GM21529 (cell line): Measurements from ENCODE around the gene CLCN1.

Source experiments
- ATAC-seq: cut with Tn5 transposase; IDR thresholded peaks from one replicate; pipeline ENCODE4 v1.9.1; 2021; ENCODE audit not compliant: unreplicated experiment

The CLCN1 gene

DNA sequence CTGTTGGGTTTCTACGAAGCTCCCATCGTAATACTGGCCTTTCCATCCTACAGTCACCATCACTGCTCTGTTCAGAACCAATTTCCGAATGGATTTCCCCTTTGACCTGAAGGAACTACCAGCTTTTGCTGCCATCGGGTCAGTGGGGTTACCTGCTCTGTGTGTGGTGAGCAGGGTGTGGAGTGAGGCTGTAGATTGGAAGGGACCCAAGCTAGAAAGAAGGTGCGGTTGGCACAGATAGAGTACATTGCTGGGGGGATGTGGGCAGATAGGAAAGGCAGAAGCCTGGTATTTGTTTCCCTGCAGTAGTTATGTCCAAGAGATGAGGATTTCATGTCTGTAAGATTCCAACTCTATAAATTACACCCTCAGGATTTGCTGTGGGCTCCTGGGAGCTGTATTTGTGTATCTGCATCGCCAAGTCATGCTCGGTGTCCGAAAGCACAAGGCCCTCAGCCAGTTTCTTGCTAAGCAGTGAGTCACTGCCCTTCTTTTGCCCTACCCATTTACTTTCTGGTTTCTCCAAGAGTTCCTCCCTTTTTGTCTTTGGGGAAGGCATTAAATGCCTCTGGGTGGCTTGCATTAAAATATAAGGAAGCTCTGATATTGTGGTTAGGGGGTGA, 15.4 kb downstream of the CLCN1 start:
- no peak for ATAC-seq

DNA sequence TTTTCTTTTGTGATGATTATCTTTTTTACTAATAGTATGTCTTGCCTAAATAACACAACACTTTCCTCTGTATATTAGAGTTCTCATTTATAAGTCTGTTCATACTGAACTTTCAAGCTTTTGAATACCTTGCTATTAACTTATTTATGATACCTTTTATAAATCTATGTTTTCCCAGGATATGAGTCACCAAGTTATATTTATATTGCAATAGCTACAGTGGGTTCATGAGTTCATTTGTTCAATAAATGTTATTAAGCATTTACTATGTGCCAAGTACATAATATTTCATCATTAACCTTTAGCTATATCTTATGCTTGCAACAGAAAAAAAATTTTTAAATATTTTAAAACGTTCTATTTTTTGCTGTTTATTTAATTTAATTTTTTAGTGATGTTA, 18.3 kb downstream of the CLCN1 start:
- no peak for ATAC-seq

DNA sequence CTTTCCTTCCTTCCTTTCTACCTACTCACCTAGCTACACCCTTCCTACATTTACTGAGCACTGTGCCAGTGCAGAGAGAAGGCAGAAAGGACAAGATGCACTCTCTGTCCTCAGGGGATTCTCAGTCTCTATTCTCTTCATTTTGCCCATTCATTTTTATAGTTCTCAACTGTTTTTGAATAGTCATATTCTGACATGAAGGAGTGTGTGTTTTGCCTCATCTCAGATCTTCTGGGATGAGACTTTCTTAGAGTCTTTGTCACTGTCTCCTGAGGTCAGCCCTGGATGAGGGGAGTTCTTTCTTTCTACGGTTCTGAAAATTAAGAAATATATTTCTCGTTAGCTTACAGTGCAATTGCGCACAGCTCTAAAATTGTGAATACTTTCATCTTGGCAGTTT, 21.3 kb downstream of the CLCN1 start:
- no peak for ATAC-seq

DNA sequence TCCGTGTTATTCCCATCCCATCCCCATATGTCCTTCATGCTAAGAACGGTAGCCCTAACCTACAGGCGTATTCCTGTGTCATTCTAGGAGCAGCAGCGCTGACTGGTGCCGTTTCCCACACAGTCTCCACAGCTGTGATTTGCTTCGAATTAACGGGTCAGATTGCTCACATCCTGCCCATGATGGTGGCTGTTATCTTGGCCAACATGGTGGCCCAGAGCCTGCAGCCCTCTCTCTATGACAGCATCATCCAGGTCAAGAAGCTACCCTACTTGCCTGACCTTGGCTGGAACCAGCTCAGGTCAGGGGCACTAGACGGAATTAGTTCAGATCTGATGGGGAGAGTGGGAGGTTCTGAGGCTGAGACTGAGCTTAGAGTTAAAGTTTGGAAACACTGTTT, 25.9 kb downstream of the CLCN1 start:
- ATAC-seq = no peak

DNA sequence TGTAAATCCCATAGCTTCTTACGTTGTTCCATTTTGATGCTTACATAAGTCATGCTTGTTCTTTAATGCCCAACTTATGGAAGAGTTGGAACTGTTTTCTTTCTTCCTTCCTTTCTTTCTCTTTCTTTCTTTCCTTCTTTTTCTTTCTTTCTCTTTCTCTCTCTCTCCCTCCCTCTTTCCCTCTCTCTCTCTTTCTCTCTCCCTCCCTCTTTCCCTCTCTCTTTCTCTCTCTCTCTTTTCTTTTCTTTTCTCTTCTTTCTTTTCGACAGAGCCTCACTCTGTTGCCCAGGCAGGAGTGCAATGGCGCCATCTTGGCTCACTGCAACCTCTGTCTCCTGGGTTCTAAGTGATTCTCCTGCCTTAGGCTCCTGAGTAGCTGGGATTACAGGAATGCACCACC, 27.7 kb downstream of the CLCN1 start:
- ATAC-seq = no peak

DNA sequence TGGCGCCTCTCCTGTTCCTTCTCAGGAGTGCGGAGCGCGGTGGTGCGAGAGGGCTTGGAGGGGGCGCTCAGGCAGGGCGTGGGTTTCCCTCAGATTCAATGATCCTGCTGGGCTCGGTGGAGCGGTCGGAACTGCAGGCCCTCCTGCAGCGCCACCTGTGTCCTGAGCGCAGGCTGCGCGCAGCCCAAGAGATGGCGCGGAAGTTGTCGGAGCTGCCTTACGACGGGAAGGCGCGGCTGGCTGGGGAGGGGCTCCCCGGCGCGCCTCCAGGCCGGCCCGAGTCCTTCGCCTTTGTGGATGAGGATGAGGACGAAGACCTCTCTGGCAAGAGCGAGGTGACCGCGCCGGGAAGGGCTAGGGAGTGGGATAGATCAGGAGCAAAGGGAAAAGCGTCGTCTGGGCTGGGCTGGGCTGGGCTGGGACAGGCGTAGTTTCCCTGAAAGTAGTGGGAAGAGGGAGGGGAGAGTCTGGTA, 29.6 kb downstream of the CLCN1 start:
- ATAC-seq = peak; percentile 69

DNA sequence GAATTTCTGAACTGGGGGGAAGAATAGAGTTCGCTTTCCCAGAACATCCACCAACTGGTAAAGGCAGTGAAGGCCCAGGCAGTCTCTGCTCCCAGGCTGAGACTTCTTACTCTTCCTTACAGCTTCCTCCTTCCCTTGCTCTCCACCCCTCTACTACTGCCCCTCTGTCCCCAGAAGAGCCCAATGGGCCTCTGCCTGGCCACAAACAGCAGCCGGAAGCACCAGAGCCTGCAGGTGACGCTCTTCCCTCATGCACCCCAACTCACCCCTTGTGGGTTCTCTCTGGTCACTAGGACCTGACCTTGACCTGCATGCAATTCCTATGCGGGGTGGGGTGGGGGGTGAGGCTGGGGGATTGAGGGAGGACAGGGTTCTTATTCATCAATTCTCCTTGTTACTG, 30.1 kb downstream of the CLCN1 start:
- no peak for ATAC-seq

DNA sequence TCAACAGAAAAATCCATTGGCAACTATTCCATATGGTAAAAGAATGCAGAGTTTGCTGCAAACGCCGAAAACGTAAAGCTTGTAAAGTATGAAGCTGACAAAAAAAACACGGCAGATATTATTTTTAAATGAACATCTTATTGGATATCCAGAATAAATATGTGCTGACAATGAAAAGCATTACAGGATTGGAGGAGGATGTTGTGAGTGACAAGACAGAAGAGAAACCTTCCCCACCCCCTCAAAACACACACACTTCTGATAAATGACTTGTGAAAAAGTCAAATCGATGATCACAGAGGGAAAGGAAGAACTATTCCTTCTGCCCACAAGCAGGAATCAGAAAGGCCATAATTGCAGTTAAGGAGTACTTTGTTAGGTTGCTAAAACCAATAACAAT, 32.0 kb downstream of the CLCN1 start:
- no peak for ATAC-seq

DNA sequence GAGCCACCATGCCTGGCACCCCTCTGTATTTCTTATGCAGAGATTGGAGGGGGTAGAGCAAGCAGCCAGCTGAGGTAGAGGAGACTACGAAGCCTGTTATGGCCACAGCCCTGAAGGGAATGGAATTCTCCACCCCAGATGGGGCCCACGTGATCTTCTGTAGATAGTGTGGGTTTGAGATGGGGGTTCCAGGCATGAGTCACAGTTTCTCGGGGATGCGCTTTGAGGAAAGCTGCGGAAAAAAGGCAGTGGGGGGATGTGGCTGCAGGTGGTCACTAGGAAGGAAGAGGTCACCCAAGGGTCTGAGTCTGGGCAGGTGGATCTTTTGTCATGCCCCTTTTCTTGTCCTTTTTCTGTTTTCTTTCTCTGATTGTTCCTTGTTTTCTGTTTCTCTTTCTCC, 35.1 kb downstream of the CLCN1 start:
- no peak for ATAC-seq

DNA sequence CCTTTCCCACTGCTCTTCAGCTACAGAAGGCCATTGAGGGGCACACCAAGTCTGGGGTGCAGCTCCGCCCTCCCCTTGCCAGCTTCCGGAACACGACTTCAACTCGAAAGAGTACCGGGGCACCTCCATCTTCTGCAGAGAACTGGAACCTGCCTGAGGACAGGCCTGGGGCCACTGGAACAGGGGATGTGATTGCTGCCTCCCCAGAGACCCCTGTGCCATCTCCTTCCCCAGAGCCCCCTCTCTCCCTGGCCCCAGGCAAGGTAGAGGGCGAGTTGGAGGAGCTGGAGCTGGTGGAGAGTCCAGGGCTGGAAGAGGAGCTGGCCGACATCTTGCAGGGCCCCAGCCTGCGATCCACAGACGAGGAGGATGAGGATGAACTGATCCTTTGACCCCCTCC, 35.7 kb downstream of the CLCN1 start:
- ATAC-seq = no peak

DNA sequence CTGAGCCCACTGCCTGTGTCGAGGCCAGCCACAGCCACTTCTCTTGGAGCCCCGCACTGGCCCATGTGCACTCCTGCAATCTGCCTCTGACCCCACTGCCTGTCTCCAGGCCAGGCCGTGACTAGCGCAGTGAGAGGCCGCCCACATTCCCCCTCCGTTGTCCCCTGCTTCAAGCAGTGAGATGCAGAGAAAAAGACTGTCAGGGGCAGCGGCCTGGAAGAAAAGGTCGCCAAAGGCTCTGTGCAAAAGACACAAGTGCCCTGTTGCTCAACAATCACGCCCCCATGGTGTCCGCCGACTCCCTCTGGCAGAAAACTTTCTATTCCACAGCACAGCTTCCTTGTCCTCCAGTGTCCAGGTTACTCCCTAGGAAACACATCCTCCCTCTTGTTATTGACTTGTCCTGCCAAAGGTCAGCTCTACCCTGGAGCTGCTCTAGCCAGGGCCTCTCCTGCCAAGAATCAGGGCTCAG, 36.7 kb downstream of the CLCN1 start:
- no peak for ATAC-seq

DNA sequence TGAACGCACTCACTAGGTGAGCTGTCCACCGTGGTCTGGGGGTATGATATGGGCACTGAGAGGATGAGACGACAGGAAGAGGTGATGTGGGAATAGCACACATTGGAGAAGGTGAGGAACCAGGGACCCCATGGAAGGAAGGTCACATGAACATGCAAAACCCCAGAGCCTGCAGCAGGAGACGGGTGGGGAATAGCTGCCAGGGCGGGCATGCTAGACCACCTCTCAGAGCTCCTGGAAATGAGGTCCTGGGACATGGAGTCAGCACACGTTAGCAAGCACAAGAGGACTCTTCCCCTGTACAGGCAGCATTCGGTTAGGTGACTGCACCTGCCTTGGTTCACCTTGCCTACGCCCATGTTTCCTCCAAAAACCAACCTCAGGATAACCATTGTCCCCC, 38.5 kb downstream of the CLCN1 start:
- no peak for ATAC-seq

DNA sequence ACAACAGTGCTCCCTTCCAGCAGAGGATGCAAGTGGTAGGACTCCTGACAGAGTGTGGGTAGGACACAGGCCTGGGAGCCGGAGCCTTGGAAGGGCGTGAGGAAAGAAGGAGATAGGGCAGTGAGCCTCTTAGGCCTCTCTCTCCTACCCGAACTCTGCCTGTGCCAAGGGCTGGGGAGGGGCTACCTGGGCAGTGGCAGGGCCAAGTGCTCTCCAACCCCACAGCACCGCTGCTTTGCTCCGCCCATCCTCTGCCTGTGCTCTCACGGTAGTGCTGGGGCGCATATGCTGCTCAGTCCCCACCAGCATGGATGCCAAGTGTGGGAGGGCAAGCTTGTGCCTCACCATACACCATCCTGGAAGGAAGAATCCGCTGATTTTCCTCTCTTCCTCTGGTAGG, 39.1 kb downstream of the CLCN1 start:
- no peak for ATAC-seq

DNA sequence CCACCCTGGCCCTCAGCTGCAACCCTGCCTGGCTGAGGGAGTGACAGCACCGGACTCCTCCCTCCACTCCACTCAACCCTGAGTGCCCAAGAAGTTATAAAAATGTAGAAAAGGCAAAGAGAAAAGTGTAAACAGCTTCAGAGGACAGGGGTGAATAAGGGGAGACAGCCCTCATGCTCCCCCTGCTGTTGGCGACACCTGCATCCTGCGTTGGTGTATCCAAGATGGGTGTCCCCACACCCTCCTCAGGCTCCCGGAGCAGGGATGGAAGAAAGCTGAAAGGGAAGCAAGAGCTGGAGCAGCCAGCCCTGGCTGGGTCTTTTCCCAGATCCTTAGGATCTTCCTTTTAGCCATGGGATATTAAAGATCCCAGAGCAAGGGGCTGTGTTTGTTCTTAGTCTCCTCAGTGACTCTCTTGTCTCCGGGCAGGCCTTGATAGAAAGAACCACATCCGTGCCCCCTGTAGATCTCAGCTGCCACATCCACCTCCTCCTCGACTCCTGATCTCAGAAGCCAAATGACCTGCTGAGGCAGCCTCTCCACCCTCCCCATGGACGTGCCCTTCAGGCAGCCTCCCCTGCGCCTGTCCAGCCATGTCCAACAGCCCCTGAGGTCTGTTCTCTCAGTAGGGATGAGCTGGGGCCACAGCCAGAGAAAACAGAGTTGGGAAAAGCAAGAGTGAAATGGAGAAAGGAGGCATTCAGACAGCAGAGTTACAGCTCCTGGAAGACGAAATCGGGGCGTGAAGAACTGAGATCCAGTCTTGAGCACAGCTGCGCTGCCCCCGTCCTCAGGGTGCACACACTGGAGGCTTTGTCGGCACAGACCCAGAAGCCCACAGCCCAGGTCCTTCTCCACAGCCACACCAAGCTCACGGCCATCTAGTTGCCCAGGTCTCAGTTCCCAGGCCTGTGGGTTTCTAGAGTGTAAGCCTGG, 39.8 kb downstream of the CLCN1 start:
- ATAC-seq = no peak

DNA sequence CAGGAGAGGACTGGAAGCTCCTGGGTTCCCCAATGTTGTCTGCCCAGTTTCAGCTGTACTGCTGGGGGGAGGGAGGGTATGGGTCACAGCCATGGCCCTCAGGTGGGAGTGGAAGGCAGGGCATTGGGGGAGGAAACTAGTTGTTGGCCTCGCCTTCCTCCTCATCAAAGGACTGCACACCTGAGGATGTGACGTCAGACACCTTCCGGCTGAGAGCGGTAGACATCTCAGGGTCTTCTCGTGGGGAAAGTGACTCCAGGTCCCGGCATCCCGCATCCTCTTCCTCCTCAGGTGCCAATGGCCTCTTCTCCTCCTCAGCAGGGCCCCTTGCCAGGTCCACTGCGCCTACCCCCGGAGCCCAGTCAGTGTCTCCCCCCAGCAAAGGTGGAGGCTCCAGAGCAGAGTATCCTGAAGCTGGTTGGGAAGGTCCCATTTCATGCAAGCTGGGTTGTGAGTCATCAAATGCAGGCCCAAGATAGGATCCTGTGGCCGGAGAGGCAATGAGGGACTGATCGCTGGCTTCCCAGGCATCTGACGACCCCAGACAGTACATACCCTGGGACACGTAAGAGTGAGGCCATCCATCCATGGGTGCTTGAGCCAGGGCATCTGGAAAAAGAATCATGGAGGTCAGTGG, 40.6 kb downstream of the CLCN1 start:
- no peak for ATAC-seq

DNA sequence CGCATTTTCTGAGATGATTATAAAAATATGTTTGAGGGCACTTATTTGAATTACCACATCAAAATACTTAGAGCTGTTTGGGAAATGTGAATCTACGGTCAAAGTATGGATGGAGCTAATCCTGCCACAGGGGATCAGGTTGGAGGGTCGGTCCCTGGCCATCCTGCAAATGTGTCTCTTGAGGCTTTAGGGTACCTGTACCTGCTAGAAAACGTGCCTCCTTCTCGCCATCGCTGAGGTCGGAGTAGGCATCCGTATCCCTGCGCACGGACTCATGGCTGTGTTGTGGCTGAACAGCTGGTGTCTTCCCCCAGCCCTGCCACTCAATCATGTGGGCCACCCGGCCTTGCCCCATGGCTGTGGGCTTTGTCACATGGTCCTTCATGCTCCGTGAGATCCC, 42.7 kb downstream of the CLCN1 start:
- ATAC-seq = no peak

DNA sequence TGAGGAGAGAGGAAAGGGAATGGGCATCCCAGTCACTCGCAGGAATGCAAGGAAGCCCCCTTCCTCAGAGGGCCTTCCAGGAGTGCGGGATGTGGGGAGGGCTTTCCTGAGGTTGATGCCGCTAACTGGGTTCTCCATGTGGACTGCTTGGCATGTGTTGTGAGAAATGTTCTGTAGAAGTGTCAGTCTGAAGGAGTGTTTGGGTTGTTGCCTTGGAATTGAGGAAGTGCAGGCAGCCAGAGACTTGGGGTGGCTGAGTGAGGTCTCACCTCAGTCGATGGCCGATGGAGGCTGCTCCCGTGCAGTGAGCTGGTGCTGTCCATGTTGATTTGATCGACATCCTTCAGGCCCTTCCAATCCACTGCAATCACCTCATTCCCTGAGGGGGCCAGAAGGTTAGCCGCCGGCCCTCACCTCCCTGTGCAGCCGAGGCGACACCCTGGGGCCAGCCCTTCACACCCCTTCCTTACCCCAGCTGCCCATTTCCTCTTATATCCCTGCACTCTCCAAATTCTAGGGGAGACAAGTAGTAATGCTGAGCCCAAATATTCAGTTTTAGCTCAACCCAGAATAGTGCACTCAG, 44.0 kb downstream of the CLCN1 start:
- no peak for ATAC-seq

DNA sequence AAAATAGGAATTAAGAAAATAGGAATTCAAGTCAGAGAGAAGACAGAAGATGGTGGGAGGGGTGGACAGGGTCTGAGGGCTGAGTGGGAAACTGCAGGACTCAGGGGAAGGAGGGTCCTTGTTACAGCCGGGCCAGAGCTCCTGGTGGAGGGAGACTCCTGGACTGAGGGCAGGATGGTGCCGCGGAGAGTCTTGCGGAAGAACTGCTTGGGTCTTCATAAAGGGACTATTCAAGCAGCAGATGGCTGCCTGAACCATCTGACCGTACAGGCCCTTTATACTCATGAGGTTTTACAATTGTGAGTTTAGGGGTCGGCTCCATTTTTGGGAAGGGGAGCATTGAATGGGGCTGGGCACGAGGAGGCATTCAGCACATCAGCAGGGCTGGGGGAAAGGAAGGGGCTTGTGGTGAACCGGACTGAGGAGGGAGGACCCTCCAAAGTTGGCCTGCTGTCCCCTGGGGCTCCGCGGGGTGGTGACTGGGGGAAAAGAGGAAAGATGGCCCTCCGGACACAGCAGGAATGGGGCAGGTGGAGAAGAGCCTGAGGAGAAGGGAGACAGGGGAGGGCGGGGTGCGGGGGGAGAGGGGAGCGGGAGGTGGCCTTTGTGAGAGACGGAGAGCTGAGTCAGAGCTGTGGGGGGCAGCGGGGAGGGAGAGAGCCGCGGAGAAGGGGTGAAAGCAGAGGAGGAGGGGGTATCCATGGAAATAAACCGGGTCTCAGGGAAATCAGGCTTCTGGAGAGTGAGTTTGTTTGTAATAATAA, 45.1 kb downstream of the CLCN1 start:
- ATAC-seq = no peak

DNA sequence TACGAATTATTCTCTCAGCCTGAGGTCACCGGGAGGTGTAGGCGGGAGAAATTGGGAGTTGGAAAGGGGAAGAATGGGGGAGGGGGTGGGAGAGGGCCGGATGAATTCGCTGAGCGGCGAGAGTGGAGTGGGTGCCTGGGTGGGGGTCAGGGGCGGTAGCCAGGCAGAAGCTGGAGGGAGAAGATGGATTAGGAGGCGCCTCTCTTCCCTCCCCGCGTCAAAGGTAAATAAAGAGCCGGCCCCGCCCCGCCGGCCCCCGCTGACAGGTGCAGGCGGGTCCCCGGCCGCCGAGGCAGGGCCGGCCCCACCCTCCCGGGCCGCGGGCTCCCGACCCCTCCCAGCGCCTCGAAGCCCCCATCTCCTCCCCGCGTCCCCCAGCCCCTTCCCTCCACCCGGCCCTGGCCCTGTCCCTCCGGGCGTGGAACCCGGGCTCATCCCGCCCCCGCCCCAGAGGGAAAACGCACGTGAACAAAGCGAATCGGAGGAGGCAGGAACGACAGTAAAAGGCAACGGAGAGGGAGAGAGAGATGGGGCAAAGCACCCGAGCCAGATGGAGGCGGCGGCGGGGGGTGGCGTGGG, 45.7 kb downstream of the CLCN1 start:
- no peak for ATAC-seq
